Measurements from ENCODE around the gene CHRNB4.
"Not testable (repeated sequence)": the region's sequence is repeated elsewhere in the genome, so short reads cannot be mapped to it uniquely, and the experiment has no call there.

CHRNB4 gene, protein sequence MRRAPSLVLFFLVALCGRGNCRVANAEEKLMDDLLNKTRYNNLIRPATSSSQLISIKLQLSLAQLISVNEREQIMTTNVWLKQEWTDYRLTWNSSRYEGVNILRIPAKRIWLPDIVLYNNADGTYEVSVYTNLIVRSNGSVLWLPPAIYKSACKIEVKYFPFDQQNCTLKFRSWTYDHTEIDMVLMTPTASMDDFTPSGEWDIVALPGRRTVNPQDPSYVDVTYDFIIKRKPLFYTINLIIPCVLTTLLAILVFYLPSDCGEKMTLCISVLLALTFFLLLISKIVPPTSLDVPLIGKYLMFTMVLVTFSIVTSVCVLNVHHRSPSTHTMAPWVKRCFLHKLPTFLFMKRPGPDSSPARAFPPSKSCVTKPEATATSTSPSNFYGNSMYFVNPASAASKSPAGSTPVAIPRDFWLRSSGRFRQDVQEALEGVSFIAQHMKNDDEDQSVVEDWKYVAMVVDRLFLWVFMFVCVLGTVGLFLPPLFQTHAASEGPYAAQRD

DNA sequence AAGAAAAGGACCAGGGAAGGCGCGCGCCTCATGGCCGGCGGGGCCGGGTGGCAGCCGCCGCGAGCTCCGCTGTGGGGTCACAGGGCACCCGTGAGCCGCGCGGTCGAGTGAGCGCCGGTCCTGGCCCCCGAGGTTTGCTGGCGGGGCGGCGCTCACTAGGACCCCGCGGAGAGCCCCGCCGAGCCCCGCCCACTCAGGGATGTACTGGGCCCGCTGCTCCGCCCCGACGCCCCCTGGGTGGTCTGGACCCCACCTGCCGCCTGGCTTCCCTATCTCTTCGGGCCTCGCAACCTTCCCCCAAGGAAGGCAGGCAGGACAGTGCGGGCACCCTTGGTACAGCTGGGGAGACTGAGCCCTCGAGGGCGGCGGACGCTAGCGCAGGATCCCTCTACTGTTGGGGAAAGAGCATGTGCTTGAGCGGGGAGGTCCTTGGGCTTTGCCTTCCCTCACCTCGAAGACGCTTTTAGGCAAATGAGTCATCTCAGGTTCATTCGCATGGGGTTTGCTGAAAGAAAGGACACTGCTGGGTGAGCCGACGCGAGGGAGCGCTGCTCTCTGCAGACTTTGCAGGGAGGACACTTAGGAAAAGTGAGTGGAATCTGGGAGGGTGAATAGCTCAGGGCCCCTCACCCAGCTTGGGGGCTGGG is at the start of gene CHRNB4:
Gene CHRNB4 (minus strand): TSS at position 109 of the 647 bp plus-strand sequence. CDS start 77 bp downstream, at position 32.
- DNase-seq = peak in 1 of 2 experiments; percentile 31

DNA sequence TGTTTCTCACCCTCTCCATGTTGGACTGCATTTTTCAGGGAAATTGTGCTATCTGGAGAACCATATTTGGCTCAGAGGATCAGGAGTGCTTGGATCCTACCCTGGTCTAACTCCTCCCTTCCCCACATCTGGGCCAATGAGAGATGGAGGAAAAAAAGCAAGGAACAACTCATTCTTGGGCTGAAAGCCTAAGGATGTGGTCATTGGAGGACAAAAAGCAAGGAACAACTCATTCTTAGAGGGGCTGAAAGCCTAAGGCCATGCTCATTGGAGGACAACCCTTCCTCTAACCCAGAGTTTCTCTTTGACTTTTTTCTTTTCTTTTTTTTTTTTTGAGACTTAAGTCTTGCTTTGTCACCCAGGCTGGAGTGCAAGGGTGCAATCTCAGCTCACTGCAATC is 48.6 kb upstream of the CHRNB4 start:
- DNase-seq = no peak

DNA sequence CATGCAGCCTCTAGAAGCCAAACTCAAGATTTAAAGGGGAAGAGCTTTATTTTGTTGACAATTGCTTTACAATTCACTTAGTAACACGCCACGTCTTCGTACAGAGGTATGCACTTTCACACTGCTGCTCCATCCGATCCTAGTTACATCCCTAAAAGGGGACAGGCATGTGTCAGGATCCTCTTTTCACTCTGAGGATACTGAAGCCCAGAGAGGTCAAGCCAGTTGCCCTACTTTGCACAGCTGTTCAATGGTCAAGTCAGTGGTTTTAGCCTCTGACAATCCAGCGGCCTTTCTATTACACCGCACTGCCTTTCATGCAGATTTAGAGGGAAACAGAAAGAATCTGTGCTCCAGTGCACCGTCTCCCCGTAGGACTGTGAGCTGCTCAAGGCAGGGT is 44.9 kb upstream of the CHRNB4 start:
- no peak for DNase-seq

DNA sequence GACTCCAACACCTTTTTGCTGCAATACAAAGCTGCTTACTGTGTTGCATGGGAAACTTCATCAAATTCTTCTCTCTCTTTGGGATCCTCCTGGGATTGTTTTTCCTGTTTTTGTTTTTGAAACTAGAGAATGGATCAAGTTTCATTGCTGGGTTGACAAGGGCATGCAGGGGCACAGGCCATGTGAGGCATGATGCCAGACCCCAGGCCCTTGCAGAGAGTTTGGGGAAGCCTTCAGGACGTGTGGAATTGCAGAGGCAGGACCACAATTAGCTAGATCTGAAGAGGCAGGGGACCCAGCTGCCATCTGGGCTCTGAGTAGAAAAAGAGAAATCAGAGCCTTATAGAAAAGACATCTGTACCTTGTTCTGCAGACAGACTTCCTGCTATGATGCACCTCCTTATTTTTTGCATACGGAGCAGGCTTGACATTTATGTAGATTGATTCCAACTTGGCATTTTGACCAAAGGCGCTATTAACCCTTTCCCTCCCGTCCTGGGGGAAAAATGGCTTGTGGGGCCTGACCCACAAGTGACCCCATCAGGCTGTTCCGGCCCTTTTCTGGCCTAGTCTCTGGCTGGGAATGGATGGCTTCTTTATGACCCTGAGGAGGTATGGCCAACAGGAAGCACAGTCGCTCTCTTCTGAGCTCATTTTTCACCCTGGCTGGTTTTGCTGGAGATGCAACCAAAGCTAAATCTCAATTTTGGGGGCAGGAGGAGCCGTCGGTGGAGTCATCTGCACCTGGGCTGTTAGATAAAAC is 44.3 kb upstream of the CHRNB4 start:
- DNase-seq = no peak

DNA sequence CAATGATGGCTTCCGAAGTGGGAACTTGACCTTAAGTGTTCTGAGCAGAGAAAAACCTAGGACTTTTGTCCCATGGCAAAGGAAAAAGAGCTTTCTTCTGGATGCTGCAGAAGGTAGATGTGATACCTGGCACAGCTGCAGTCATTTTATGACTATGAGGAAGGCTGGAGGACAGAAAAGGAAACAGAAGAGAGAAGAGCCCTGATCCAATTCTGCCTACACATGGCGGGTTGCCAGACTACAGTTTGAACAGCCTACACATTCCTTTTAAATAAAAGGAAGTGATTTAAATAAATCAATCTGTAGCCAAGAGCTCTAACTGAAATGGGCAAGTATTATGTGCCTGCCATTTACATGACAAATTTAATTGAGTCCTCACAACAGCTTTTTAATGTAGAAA is 43.6 kb upstream of the CHRNB4 start:
- no peak for DNase-seq

- DNase-seq = not testable (repeated sequence)
These were observed 42.6 kb upstream of the CHRNB4 start for GRCh38 chr15:78683599-78683998.

DNA sequence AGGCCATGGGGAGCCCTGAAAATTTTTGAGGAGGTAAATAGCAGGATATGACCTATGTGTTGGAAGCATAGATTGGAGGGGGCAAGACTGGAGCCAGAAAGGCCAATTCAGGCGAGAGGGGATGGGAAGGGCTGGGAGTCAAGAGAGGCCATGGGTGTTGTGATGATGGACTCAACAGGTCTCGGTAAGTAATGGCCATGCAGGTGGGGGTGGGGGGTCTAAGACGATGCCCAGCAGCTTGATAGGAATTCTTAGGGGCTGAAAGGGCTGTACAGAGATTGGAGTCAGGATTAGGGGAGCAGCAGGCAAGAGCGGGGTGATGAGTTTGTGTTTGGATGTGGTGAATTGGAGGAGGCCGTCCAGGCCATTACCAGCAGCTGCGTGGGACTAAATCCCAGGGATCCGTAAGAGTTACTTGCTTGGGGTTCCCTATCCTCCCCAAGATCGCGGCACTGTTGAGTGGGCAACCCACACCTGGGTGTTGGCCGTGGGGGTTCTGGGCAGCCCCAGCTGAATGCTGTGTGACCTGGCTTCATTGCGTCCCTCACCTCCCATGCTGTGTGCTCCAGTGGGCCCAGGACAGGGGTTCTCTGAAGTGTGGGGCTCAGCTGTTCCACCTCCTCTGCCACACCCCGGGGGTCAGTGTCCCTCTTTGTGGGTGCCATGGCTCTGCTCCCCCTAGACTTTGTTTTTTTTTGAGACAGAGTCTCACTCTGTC is 41.8 kb upstream of the CHRNB4 start:
- no peak for DNase-seq

- no peak for DNase-seq
These were observed 41.1 kb upstream of the CHRNB4 start for GRCh38 chr15:78682004-78682651.

- no peak for DNase-seq
These were observed 40.4 kb upstream of the CHRNB4 start for GRCh38 chr15:78681281-78682003.

- DNase-seq = no peak
These were observed 39.5 kb upstream of the CHRNB4 start for GRCh38 chr15:78680431-78681075.

DNA sequence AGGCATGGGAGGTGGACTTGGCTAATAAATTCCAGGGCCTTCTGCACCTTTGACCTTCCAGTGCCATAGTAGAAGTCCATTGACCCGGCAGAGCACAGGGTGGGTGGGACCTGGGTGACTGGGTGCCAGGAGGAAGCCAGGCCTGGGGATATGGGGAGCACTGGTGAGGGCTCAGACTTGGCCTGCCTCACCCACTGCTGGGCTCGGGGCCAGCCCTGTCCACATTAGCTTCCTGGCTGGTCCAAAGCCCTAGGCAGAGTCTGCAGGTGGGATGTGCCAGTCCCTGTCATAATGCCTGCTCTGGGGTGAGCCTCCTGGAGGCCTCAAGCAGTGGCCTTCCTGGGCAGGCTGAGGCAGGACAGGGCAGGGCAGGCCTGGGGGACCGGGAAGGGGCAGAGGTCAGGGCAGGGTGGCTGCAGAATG is 38.1 kb upstream of the CHRNB4 start:
- DNase-seq = no peak

DNA sequence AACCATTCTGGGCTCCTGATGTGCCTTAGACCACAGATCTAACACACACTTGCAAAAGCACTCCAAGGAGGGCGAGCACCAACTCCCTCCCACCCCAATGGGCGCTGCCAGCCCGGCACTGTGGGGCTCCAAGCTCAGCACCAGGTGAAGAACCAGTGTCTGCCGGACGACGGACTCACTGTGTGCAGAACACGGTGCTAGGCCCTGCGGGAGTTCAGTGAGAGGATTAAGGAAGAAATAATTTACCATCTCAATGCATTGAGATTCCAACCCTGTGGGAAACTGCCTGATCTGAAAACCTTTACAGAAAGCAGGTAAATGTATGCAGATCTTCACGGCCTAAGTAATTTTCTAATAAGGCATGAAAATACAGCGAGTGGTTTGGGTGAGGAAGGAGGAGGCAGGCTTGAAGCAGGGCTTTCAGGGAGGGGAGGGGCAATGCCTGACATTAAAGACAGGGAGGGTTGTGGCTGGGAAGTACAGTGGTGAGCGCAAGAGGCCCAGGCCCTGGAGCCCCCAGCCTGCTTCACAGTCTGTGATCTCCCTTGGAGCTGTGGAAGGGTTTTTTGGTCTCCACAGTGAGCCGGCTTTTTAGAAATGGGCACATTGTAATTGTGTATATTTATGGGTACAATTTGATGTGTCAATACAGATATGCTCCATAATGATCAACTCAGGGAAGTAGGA is 35.6 kb upstream of the CHRNB4 start:
- DNase-seq = no peak

DNA sequence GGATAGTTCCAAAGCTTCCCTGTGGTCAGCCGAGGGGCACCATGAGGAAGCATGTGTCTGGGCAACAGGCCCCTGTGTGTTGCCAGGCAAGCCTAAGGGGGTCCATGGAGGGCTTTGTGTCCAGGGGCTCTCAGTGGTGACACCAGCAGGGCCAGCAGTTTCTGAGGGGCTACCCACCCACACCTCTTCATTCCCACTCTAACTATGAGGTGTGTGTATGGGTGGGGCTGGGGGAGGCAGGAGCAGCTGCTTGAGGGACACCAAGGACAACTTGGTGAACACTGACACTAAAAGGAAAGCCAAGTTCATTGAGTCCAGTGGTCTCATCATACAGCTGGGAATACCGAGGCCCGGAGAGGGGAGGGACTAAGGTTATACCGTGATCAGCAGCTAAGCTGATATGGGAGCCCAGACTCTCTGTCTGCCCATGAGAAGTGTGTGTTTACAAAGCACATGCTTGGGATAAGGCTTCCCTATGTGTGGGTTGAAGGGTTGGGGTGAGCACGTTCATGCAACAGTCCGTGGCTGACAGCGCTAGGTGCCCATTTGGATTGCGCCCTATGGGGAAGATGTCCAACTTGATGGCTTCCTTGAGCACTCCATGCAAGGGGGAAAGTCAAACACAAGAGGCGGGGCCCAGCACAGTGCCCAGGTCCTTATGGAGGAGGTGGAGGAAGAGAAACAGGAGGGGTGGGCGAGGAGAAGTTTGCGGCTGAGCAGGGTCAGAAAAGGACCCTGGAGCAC is 34.8 kb upstream of the CHRNB4 start:
- DNase-seq = no peak

DNA sequence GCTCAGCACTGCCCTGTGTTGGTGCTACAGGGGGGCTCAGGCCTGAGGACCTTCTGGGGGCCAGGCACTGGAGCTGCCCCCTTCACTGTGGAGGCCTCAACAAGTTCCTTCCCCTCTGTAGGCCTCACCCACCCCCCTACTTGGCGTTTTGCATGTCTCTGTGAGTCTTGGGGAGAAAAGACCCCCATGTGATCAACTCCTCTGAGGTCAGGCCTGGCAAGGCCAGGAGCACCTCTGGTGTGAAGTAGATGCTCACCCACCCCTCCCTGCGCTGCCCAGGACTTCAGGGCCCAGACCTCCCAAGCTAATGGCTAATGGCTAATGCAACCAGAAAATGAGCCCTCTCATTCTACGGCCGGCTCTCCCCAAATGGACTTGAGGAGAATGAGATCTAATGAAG is 34.2 kb upstream of the CHRNB4 start:
- DNase-seq = no peak

- no peak for DNase-seq
These were observed 33.0 kb upstream of the CHRNB4 start for GRCh38 chr15:78673917-78674444.

DNA sequence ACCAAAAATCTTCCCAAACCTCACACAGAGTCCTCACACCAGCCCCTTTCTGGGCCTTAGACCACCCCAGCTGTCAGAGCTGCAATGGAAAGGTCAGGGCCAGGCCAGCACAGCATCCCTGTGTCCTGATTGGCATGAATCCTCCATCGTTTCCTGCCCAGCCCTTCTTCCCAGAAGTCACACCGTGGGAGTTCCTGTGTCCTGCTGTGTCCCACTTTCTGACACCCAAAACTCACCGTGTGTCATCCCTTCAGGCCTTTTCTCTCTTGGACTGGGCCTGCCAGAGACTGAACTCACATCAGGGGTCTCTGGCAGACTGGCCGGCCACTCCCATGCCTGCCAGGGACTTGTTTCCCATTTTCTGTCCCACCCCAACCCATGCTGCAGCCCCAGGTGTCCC is 32.5 kb upstream of the CHRNB4 start:
- DNase-seq = no peak

DNA sequence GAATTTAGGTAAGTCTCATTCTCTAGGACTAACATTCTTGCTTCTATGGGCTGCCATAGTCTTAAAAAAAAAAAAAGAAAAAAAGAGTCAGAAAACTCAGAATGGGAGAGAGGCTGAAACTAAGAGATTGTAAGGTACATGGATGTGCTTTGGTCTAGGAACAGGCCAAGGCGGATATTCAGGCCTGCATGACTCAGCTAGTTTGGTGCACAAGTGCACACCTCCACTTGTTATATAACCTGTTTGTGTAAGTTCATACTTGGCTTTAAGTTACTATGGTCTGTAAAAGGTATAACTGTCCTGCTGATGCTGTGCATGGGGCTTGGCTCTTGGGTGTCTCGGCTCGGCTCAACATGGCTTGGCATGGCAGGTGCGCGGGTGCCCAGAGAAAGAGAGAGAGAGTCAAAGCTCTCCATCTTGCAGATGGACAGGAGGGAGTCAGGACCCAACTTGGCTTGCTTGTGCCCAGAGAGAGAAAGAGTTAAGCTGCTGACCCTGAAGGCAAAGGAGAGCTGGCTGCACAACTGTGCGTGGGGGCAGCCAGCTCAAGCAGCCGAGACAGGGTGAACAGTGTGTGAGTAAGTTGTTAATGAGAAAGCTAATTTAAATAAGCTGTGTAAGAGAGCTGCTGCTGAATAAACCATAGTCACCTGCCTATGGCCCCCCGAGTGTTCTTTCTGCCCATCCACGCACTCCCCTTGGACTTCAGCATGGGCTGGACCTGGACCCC is 31.4 kb upstream of the CHRNB4 start:
- no peak for DNase-seq

- peak in 1 of 2 experiments; percentile 1 for DNase-seq
These were observed 30.7 kb upstream of the CHRNB4 start for GRCh38 chr15:78671626-78672211.
